Large intestine (tissue), 3 donors: Measurements from ENCODE around the gene SUSD1. TPM values are rescaled to one million over a fixed set of nuclear protein-coding genes. Genes with fewer than 3 reads are reported as not detected.
"Not testable (repeated sequence)": the region's sequence is repeated elsewhere in the genome, so short reads cannot be mapped to it uniquely, and the experiment has no call there.

Source experiments
- DNase-seq, 2 donors: peaks; one replicate each; pipeline versions ENCODE4 v3.0.0 to v3.0.0-alpha.2; 2013
- H3K27ac ChIP-seq: one replicate; pipeline ENCODE4 v1.5.1; 2013; ENCODE audit warnings: low read length
- H3K27me3 ChIP-seq: 2 replicates; pipeline ENCODE4 v1.6.1; 2013; ENCODE audit warnings: low read length; ENCODE audit not compliant: control insufficient read depth, insufficient read depth
- H3K36me3 ChIP-seq: 2 replicates; pipeline ENCODE4 v1.6.1; 2013; ENCODE audit warnings: low read length; ENCODE audit not compliant: control insufficient read depth, insufficient read depth
- H3K4me1 ChIP-seq: one replicate; pipeline ENCODE4 v1.6.1; 2013; ENCODE audit warnings: low read length; ENCODE audit not compliant: control insufficient read depth, insufficient read depth
- H3K4me3 ChIP-seq: one replicate; pipeline ENCODE4 v1.5.1; 2013; ENCODE audit warnings: low read length
- H3K9me3 ChIP-seq: one replicate; pipeline ENCODE4 v1.6.1; 2013; ENCODE audit warnings: mild to moderate bottlenecking, low read depth, low read length, moderate library complexity; ENCODE audit not compliant: control insufficient read depth
- WGBS: methylation state at CpG from one replicate; pipeline ENCODE4 v1.1.5; 2013; ENCODE audit warnings: low lambda C conversion rate; ENCODE audit not compliant: insufficient coverage; 5-methylcytosine and 5-hydroxymethylcytosine counted together
- polyA plus RNA-seq: library from polyadenylated mRNA; unstranded; fragments of 120-200 nt; gene quantifications from one replicate; pipeline ENCODE4 v1.2.1, GENCODE V29; 2013

SUSD1 gene
- polyA plus RNA-seq, 1 donor: 28.4 TPM

- Histone ChIP-seq H3K27ac (no peak overlapping the region), H3K36me3 (no peaks in the 10 kb centered on the region), H3K9me3 (no peaks in the 10 kb centered on the region), H3K4me1 (no peaks in the 10 kb centered on the region), H3K27me3 (no peaks in the 10 kb centered on the region), H3K4me3 (no peak overlapping the region)
- DNase-seq: no peak
- 71% methylated on average over 4 of the region's 6 CpGs for WGBS
Observed at GRCh38 chr9:112193572-112194288, 18.6 kb upstream of the SUSD1 start.

GRCh38 chr9:112190320-112190719 is 15.2 kb upstream of the SUSD1 start:
- H3K27ac ChIP-seq, H3K4me1 ChIP-seq, DNase-seq, H3K27me3 ChIP-seq, H3K36me3 ChIP-seq, H3K4me3 ChIP-seq, H3K9me3 ChIP-seq: not testable (repeated sequence)
- WGBS: no CpG with 5 or more reads among the region's 1 CpG

GRCh38 chr9:112188884-112189283 is 13.8 kb upstream of the SUSD1 start:
- Histone ChIP-seq H3K27ac (no peak overlapping the region), H3K36me3 (no peaks in the 10 kb centered on the region)
- no peak for DNase-seq

GRCh38 chr9:112187404-112187803 is 12.3 kb upstream of the SUSD1 start:
- DNase-seq: no peak
- H3K4me1 ChIP-seq: no peaks in the 10 kb centered on the region
- WGBS: no CpG with 5 or more reads among the region's 4 CpGs

More at GRCh38 chr9:112188884-112189283, 13.8 kb upstream of the SUSD1 start:
- no CpG with 5 or more reads among the region's 1 CpG for WGBS
- H3K27me3 ChIP-seq: no peaks in the 10 kb centered on the region
- no peak overlapping the region for H3K4me3 ChIP-seq
- no peaks in the 10 kb centered on the region for H3K4me1 ChIP-seq
- H3K9me3 ChIP-seq: no peaks in the 10 kb centered on the region

GRCh38 chr9:112186695-112187094 is 11.6 kb upstream of the SUSD1 start:
- H3K27me3 ChIP-seq: no peaks in the 10 kb centered on the region
- no peak overlapping the region for H3K4me3 ChIP-seq
- DNase-seq: no peak
- no CpG with 5 or more reads among the region's 4 CpGs for WGBS
- no peaks in the 10 kb centered on the region for H3K9me3 ChIP-seq
- H3K36me3 ChIP-seq: no peaks in the 10 kb centered on the region
- H3K27ac ChIP-seq: no peak overlapping the region
- no peaks in the 10 kb centered on the region for H3K4me1 ChIP-seq

More at GRCh38 chr9:112187404-112187803, 12.3 kb upstream of the SUSD1 start:
- no peak overlapping the region for H3K27ac ChIP-seq
- H3K9me3 ChIP-seq: no peaks in the 10 kb centered on the region
- H3K4me3 ChIP-seq: no peak overlapping the region
- no peaks in the 10 kb centered on the region for H3K27me3 ChIP-seq
- no peaks in the 10 kb centered on the region for H3K36me3 ChIP-seq

- DNase-seq: no peak
- no CpG with 5 or more reads among the region's 2 CpGs for WGBS
- H3K36me3 ChIP-seq: no peaks in the 10 kb centered on the region
- H3K4me3 ChIP-seq: no peak overlapping the region
- no peaks in the 10 kb centered on the region for H3K27me3 ChIP-seq
- no peaks in the 10 kb centered on the region for H3K9me3 ChIP-seq
- H3K4me1 ChIP-seq: peaks cover 10% of the 10 kb centered on the region
- H3K27ac ChIP-seq: no peak overlapping the region
Observed at GRCh38 chr9:112184946-112185345, 9.8 kb upstream of the SUSD1 start.

GRCh38 chr9:112184221-112184620 is 9.1 kb upstream of the SUSD1 start:
- H3K36me3 ChIP-seq: no peaks in the 10 kb centered on the region
- H3K4me1 ChIP-seq: peaks cover 10% of the 10 kb centered on the region
- no peak overlapping the region for H3K27ac ChIP-seq
- DNase-seq: no peak
- H3K4me3 ChIP-seq: no peak overlapping the region
- WGBS: no CpG with 5 or more reads among the region's 3 CpGs
- H3K27me3 ChIP-seq: no peaks in the 10 kb centered on the region
- H3K9me3 ChIP-seq: no peaks in the 10 kb centered on the region

GRCh38 chr9:112180387-112180881 is 5.3 kb upstream of the SUSD1 start:
- H3K27ac ChIP-seq: no peak overlapping the region
- DNase-seq: peak in 1 of 2 donors; percentile 41
- H3K36me3 ChIP-seq: no peaks in the 10 kb centered on the region
- WGBS: no CpG with 5 or more reads among the region's 3 CpGs
- H3K4me3 ChIP-seq: no peak overlapping the region
- H3K9me3 ChIP-seq: no peaks in the 10 kb centered on the region
- H3K4me1 ChIP-seq: peaks cover 30% of the 10 kb centered on the region
- H3K27me3 ChIP-seq: no peaks in the 10 kb centered on the region

GRCh38 chr9:112179816-112180215 is 4.7 kb upstream of the SUSD1 start:
- Histone ChIP-seq H3K4me1 (peaks cover 30% of the 10 kb centered on the region), H3K27ac (no peak overlapping the region), H3K36me3 (no peaks in the 10 kb centered on the region), H3K4me3 (no peak overlapping the region), H3K27me3 (no peaks in the 10 kb centered on the region), H3K9me3 (no peaks in the 10 kb centered on the region)
- no CpG with 5 or more reads among the region's 4 CpGs for WGBS
- DNase-seq: no peak

- H3K4me1 ChIP-seq: peaks cover 56% of the 10 kb centered on the region
- no peaks in the 10 kb centered on the region for H3K27me3 ChIP-seq
- WGBS: no CpG with 5 or more reads among the region's 5 CpGs
- no peak overlapping the region for H3K4me3 ChIP-seq
- H3K27ac ChIP-seq: peak overlapping the region; percentile 90
- H3K9me3 ChIP-seq: no peaks in the 10 kb centered on the region
- DNase-seq: peak; percentile 69 to 94
- H3K36me3 ChIP-seq: no peaks in the 10 kb centered on the region
Observed at GRCh38 chr9:112176524-112176923, 1.4 kb upstream of the SUSD1 start.
